Activated naive CD8-positive, alpha-beta T cell (primary cell): Measurements from ENCODE around the gene MAST4.

Experiments used
- H3K27ac Mint-ChIP-seq: one replicate; pipeline ENCODE4 v1.8.0; 2021; ENCODE audit warnings: mixed read lengths
- H3K27me3 Mint-ChIP-seq: one replicate; pipeline ENCODE4 v1.8.0; 2021; ENCODE audit warnings: mixed read lengths
- H3K36me3 Mint-ChIP-seq: one replicate; pipeline ENCODE4 v1.8.0; 2021; ENCODE audit warnings: mixed read lengths
- H3K4me1 Mint-ChIP-seq: one replicate; pipeline ENCODE4 v1.8.0; 2021; ENCODE audit warnings: low read depth, mixed read lengths
- H3K4me3 Mint-ChIP-seq: one replicate; pipeline ENCODE4 v1.8.0; 2021; ENCODE audit warnings: mild to moderate bottlenecking, mixed read lengths
- H3K9me3 Mint-ChIP-seq: one replicate; pipeline ENCODE4 v1.8.0; 2021; ENCODE audit warnings: low read depth, mixed read lengths

Gene MAST4

GRCh38 chr5:66826263-66826662 is 230.1 kb downstream of the MAST4 start:
- Mint-ChIP-seq H3K27ac (no peak overlapping the region), H3K4me1 (peaks cover 38% of the 10 kb centered on the region), H3K4me3 (no peak overlapping the region), H3K36me3 (no peaks in the 10 kb centered on the region), H3K9me3 (no peaks in the 10 kb centered on the region), H3K27me3 (peaks cover 11% of the 10 kb centered on the region)

- no peak overlapping the region for H3K27ac Mint-ChIP-seq
- no peaks in the 10 kb centered on the region for H3K9me3 Mint-ChIP-seq
These were observed 230.5 kb downstream of the MAST4 start for GRCh38 chr5:66826696-66827095.

GRCh38 chr5:66828046-66828547 is 231.9 kb downstream of the MAST4 start:
- Mint-ChIP-seq H3K27ac (no peak overlapping the region), H3K4me1 (peaks cover 23% of the 10 kb centered on the region), H3K36me3 (no peaks in the 10 kb centered on the region), H3K4me3 (peak overlapping the region; percentile 72), H3K27me3 (peaks cover 23% of the 10 kb centered on the region), H3K9me3 (no peaks in the 10 kb centered on the region)

More at GRCh38 chr5:66826696-66827095, 230.5 kb downstream of the MAST4 start:
- peaks cover 13% of the 10 kb centered on the region for H3K27me3 Mint-ChIP-seq
- peaks cover 36% of the 10 kb centered on the region for H3K4me1 Mint-ChIP-seq
- H3K4me3 Mint-ChIP-seq: no peak overlapping the region
- H3K36me3 Mint-ChIP-seq: no peaks in the 10 kb centered on the region

- Mint-ChIP-seq H3K27ac (peak overlapping the region; percentile 52), H3K4me1 (peaks cover 20% of the 10 kb centered on the region), H3K36me3 (no peaks in the 10 kb centered on the region), H3K27me3 (peaks cover 24% of the 10 kb centered on the region), H3K4me3 (peak overlapping the region; percentile 72), H3K9me3 (no peaks in the 10 kb centered on the region)
These were observed 232.6 kb downstream of the MAST4 start for GRCh38 chr5:66828548-66829357.

GRCh38 chr5:66829358-66829674 is 233.1 kb downstream of the MAST4 start:
- Mint-ChIP-seq H3K4me1 (peaks cover 18% of the 10 kb centered on the region), H3K4me3 (peak overlapping the region; percentile 72), H3K9me3 (no peaks in the 10 kb centered on the region), H3K27ac (peak overlapping the region; percentile 52), H3K36me3 (no peaks in the 10 kb centered on the region), H3K27me3 (peaks cover 28% of the 10 kb centered on the region)

- Mint-ChIP-seq H3K4me1 (peaks cover 18% of the 10 kb centered on the region), H3K27me3 (peaks cover 28% of the 10 kb centered on the region), H3K4me3 (peak overlapping the region; percentile 55), H3K36me3 (no peaks in the 10 kb centered on the region), H3K9me3 (no peaks in the 10 kb centered on the region), H3K27ac (no peak overlapping the region)
These were observed 233.6 kb downstream of the MAST4 start for GRCh38 chr5:66829826-66830225.

GRCh38 chr5:66830636-66831035 is 234.4 kb downstream of the MAST4 start:
- Mint-ChIP-seq H3K9me3 (no peaks in the 10 kb centered on the region), H3K27ac (no peak overlapping the region), H3K36me3 (no peaks in the 10 kb centered on the region), H3K4me1 (peaks cover 18% of the 10 kb centered on the region), H3K4me3 (no peak overlapping the region), H3K27me3 (peaks cover 28% of the 10 kb centered on the region)

GRCh38 chr5:66839636-66840185 is 243.5 kb downstream of the MAST4 start:
- Mint-ChIP-seq H3K27me3 (no peaks in the 10 kb centered on the region), H3K36me3 (no peaks in the 10 kb centered on the region), H3K9me3 (no peaks in the 10 kb centered on the region), H3K4me3 (no peak overlapping the region), H3K27ac (no peak overlapping the region), H3K4me1 (peaks cover 9% of the 10 kb centered on the region)

- no peaks in the 10 kb centered on the region for H3K27me3 Mint-ChIP-seq
- no peaks in the 10 kb centered on the region for H3K36me3 Mint-ChIP-seq
- no peaks in the 10 kb centered on the region for H3K9me3 Mint-ChIP-seq
- H3K27ac Mint-ChIP-seq: no peak overlapping the region
- H3K4me1 Mint-ChIP-seq: peaks cover 9% of the 10 kb centered on the region
- H3K4me3 Mint-ChIP-seq: no peak overlapping the region
These were observed 244.4 kb downstream of the MAST4 start for GRCh38 chr5:66840511-66841013.

GRCh38 chr5:66841264-66841663 is 245.1 kb downstream of the MAST4 start:
- Mint-ChIP-seq H3K27ac (no peak overlapping the region), H3K36me3 (no peaks in the 10 kb centered on the region), H3K9me3 (no peaks in the 10 kb centered on the region), H3K27me3 (peaks cover 2% of the 10 kb centered on the region), H3K4me1 (peaks cover 9% of the 10 kb centered on the region), H3K4me3 (no peak overlapping the region)

- H3K4me1 Mint-ChIP-seq: peaks cover 9% of the 10 kb centered on the region
- no peak overlapping the region for H3K27ac Mint-ChIP-seq
- H3K4me3 Mint-ChIP-seq: no peak overlapping the region
- H3K36me3 Mint-ChIP-seq: no peaks in the 10 kb centered on the region
- no peaks in the 10 kb centered on the region for H3K9me3 Mint-ChIP-seq
- H3K27me3 Mint-ChIP-seq: peaks cover 3% of the 10 kb centered on the region
These were observed 246.3 kb downstream of the MAST4 start for GRCh38 chr5:66842540-66842939.

- peaks cover 9% of the 10 kb centered on the region for H3K4me1 Mint-ChIP-seq
These were observed 246.9 kb downstream of the MAST4 start for GRCh38 chr5:66843065-66843464.

GRCh38 chr5:66848749-66849641 is 252.8 kb downstream of the MAST4 start:
- Mint-ChIP-seq H3K36me3 (no peaks in the 10 kb centered on the region), H3K4me3 (no peak overlapping the region), H3K27ac (peak overlapping the region; percentile 6), H3K9me3 (no peaks in the 10 kb centered on the region), H3K4me1 (peaks cover 4% of the 10 kb centered on the region), H3K27me3 (peaks cover 24% of the 10 kb centered on the region)

More at GRCh38 chr5:66843065-66843464, 246.9 kb downstream of the MAST4 start:
- H3K27ac Mint-ChIP-seq: no peak overlapping the region
- H3K36me3 Mint-ChIP-seq: no peaks in the 10 kb centered on the region
- H3K4me3 Mint-ChIP-seq: no peak overlapping the region
- peaks cover 3% of the 10 kb centered on the region for H3K27me3 Mint-ChIP-seq
- H3K9me3 Mint-ChIP-seq: no peaks in the 10 kb centered on the region

- Mint-ChIP-seq H3K27ac (no peak overlapping the region), H3K36me3 (no peaks in the 10 kb centered on the region), H3K4me3 (no peak overlapping the region), H3K4me1 (peaks cover 4% of the 10 kb centered on the region), H3K27me3 (peaks cover 26% of the 10 kb centered on the region), H3K9me3 (no peaks in the 10 kb centered on the region)
These were observed 253.6 kb downstream of the MAST4 start for GRCh38 chr5:66849803-66850202.
